Hepatic stellate cell (primary cell): ENCODE data around the gene SPATC1L.

Experiments used
- DNase-seq: peaks from one replicate; pipeline ENCODE4 v3.0.0; 2011; ENCODE audit warnings: low spot score

The SPATC1L gene

DNA sequence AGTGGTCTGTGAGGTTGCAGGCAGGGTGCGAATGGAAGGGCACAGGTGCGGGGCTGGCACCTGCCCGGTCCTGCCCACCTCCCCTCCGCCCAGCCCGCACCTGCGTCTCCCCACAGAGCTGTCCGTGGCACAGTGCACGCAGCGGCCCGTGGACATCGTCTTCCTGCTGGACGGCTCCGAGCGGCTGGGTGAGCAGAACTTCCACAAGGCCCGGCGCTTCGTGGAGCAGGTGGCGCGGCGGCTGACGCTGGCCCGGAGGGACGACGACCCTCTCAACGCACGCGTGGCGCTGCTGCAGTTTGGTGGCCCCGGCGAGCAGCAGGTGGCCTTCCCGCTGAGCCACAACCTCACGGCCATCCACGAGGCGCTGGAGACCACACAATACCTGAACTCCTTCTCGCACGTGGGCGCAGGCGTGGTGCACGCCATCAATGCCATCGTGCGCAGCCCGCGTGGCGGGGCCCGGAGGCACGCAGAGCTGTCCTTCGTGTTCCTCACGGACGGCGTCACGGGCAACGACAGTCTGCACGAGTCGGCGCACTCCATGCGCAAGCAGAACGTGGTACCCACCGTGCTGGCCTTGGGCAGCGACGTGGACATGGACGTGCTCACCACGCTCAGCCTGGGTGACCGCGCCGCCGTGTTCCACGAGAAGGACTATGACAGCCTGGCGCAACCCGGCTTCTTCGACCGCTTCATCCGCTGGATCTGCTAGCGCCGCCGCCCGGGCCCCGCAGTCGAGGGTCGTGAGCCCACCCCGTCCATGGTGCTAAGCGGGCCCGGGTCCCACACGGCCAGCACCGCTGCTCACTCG lies 52.2 kb downstream of the SPATC1L start:
- DNase-seq = no peak

- no peak for DNase-seq
These were observed 52.7 kb downstream of the SPATC1L start for GRCh38 chr21:46131588-46131837.

GRCh38 chr21:46130831-46131587 lies 53.2 kb downstream of the SPATC1L start:
- no peak for DNase-seq

GRCh38 chr21:46129846-46130651 lies 54.2 kb downstream of the SPATC1L start:
- no peak for DNase-seq

- DNase-seq = no peak
These were observed 55.2 kb downstream of the SPATC1L start for GRCh38 chr21:46128933-46129571.

GRCh38 chr21:46128106-46128932 lies 55.9 kb downstream of the SPATC1L start:
- no peak for DNase-seq

DNA sequence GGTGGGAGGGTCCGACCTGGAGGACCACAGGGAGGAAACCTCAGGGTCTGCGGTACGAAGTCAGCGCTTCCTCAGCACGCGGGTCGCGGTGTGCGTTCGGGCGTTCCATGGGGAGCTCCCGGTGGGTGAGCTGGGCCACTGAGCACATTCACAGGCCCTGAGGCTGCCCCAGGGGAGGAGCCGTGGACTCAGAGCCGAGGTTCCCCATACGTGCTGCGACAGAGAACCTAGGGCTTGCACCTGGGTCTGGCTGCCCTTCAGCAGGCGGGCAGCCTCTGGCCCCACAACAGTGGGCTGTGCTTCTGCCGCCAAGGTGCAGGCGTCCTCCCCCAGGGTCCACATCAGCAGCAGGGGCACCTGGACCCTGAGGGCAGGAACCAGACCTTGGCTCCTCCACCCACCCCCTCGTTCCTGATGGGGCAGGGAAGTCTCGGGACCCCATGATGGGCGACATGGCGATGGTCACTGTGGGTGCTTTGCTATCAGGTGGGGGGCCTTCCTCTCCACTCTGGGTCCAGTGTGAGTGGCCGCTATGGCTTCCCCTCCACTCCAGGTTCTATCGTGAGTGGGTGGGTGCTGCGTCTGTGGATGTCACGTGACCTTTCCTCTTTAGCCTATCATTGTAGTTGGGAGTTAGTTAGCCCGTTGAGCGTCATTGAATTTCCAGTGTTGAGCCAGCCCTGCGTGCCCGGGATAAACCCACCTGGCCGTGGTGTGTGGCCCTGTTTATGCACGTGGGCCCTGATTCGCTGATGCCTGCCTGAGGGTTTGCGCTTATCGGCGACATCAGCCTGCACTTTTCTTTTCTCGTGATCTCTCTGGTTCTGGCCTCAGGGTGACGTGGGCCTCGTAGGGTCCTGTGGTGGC lies 56.8 kb downstream of the SPATC1L start:
- DNase-seq = no peak

DNA sequence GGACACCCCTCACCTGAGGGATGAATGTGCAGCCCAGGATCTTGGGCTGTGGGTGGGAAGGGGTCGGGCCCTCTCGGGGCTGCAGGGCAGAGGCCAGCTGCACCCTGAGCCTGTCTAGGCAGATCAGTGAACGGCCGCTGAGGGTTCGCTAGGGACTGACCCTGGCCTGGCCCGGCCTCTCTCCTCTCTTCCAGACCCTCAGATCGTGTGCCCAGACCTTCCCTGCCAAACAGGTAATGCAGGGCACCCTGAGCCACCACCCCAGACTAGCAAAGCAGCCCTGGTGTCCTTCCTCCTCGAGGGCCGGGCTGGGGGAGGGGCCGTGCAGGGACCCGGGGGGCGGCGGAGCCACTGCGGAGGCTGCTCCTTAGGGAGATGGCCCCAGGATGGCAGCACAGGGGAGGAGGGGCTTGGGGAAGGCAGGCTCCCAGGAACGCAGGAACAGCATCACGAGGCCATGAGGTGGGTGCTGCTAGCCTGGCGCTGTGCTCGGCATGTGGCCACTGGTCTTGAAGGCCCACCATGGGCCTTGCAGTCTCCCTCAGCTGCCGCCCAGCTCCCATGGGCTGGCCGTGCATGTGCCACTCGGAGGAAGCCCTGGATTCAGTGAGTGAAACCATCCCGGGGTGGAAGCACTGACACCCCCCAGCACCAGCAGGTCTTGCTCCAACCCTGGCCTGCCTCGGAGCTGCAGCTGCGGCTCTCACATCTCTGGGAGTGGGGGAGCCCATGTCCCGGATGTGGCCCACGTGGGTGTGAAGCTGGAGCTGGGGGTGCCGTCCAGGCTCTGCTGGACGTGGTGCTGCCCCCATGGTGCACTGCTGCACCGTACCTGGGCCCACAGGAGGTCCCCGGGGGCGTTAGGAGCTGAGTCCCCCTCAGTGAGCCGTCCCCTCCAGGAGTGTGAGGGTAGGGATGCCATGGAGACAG lies 57.7 kb downstream of the SPATC1L start:
- no peak for DNase-seq

DNA sequence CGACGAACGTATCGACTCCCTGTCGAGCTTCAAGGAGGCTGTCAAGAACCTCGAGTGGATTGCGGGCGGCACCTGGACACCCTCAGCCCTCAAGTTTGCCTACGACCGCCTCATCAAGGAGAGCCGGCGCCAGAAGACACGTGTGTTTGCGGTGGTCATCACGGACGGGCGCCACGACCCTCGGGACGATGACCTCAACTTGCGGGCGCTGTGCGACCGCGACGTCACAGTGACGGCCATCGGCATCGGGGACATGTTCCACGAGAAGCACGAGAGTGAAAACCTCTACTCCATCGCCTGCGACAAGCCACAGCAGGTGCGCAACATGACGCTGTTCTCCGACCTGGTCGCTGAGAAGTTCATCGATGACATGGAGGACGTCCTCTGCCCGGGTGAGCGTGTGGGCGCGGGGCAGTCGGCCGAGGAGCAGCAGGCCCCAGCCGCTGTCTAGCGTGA lies 58.4 kb downstream of the SPATC1L start:
- DNase-seq = no peak

DNA sequence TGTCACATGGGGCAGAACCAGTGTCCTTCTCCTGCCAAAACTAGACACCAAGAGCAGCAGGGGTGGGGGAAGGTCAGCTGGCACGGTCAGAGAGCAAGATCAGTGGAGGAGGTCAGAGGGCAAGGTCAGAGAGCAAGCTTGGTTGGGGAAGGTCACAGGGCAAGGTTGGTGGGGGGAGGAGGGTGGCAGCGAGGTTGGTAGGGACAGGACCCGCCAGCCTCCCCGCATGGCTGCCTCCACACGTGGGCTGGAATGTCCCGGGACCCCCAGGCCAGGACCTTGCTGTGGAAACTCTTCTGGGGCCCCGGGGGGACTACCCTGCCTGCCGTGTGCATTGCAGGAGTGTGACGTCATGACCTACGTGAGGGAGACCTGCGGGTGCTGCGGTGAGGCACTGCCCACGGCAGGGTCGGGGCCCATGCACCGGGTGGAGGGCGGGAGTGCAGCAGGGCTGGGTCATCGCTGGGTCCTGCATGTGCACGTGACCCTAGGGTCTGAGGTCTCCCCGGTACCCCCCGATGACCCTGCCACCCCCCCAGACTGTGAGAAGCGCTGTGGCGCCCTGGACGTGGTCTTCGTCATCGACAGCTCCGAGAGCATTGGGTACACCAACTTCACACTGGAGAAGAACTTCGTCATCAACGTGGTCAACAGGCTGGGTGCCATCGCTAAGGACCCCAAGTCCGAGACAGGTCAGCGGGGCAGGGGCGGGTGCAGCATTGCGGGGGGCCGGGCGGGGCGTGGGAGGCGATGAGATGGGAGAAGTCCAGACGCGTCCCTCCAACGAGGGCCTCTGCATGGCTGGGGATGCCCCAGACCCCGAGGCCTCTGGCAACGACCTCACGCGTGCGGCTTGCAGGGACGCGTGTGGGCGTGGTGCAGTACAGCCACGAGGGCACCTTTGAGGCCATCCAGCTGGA lies 59.1 kb downstream of the SPATC1L start:
- no peak for DNase-seq

GRCh38 chr21:46124083-46124925 lies 60.0 kb downstream of the SPATC1L start:
- DNase-seq = no peak

GRCh38 chr21:46122758-46123683 lies 61.2 kb downstream of the SPATC1L start:
- no peak for DNase-seq

DNA sequence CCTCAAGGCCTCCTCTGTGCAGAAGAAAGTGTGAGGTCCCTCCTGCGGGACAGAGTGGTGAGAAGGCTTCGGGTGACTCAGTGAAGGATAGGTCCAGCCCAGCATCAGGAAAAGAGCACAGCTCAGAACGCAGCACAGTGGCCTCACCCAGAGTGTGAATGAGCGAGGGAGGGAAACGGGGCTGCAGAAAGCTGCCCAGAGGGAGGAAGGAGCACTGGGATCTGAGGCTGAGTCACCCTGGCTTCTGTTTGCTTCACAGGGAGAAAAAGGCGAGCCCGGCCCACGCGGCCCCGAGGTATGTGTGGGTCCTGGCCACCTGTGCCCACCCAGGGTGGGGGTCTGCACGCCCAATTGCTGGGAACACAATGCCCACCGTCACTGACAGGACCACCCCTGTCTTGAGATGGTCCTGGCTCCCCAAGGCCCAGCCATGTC lies 62.0 kb downstream of the SPATC1L start:
- peak; percentile 92 for DNase-seq

DNA sequence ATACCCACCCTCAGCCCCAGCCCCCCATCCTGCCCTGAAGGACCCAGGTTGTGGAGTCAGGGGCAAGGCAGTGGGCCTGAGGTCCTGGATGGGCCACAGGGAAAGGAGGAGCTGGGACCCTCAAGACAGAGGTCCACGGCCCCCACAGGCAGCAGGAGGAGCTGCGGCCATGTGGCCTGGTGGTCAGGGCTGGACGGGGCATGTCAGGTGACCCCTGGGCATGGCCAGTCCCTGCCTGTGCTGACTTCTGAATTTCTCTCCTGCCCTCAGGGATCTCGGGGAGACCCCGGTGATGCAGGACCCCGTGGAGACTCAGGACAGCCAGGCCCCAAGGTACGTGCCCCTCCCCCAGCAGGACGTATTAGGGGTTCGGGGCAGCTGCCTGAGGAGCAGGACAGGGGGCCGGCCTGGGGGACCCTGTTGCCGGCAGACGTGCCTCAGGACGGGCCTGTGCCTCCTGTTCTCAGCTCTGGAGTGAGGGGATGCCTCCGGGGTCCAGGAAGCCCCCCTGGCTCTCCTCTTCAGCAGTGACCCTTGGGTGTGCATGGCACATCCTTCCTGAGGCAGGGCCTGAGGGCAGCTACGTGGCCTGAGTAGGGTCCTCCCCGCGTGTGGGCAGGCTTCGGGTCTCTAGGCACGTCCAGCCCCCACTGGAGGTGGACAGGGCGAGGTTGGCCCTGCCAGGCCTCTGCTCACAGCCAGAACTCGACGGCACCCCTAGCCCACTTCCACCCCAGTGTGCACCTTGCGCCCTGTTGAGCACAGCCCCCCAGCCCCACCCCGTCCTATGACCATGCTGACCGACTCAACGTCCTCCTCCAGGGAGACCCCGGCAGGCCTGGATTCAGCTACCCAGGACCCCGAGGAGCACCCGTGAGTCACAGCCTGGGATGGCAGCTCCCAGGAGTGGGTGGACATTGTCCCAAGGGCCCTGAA lies 62.7 kb downstream of the SPATC1L start:
- no peak for DNase-seq
